ENCODE measurements around the gene SELENOT.

SELENOT gene

GRCh38 chr3:150635076-150635475 is 32.0 kb downstream of the SELENOT start:
- H3K79me2 ChIP-seq (ENCODE audit: control insufficient read depth, insufficient read depth, low read length, poor library complexity), result no peaks in the 10 kb centered on the region
- no peak overlapping the region for H3K4ac ChIP-seq (ENCODE audit: low read depth, low read length)
- H3K4me2 ChIP-seq (ENCODE audit: low read length), result no peak overlapping the region
- H3K36me3 ChIP-seq (ENCODE audit: control insufficient read depth in 1 of 2, insufficient read depth in 2 of 2, low read length in 2 of 2), result peaks cover 4 to 7% of the 10 kb centered on the region in 2 experiments
- H3K27me3 ChIP-seq (ENCODE audit: insufficient read depth, low read length), result no peaks in the 10 kb centered on the region
- H3K14ac ChIP-seq (ENCODE audit: low read length), result no peak overlapping the region
- peak overlapping the region; percentile 29 for H2AK5ac ChIP-seq (ENCODE audit: low read length)
- H2AFZ ChIP-seq (ENCODE audit: insufficient read depth, low read length, poor library complexity), result no peak overlapping the region
- WGBS (ENCODE audit: extremely low coverage, insufficient coverage, insufficient read length), result no CpG with 5 or more reads among the region's 6 CpGs
- DNase-seq, result no peak
- H3K4me1 ChIP-seq (ENCODE audit: control insufficient read depth in 1 of 2, insufficient read depth in 2 of 2, low read length in 2 of 2), result no peaks in the 10 kb centered on the region
- H3K23ac ChIP-seq (ENCODE audit: low read length), result no peak overlapping the region
- peak overlapping the region; percentile 43 for H4K12ac ChIP-seq (ENCODE audit: low read depth, low read length)
- H3K9me3 ChIP-seq (ENCODE audit: insufficient read depth, low read depth, low read length), result no peaks in the 10 kb centered on the region
- H3K18ac ChIP-seq (ENCODE audit: low read length), result no peak overlapping the region
- no peak overlapping the region for H3K27ac ChIP-seq (ENCODE audit: low read depth, low read length)
- no peak overlapping the region for H2BK12ac ChIP-seq (ENCODE audit: low read length)
- no peak overlapping the region for H4K91ac ChIP-seq (ENCODE audit: low read depth, low read length)
- H3K79me1 ChIP-seq (ENCODE audit: low read length), result no peaks in the 10 kb centered on the region
- H3K9ac ChIP-seq (ENCODE audit: low read length), result no peak overlapping the region
- H2BK5ac ChIP-seq (ENCODE audit: low read depth, low read length, poor library complexity), result no peak overlapping the region
- H2BK120ac ChIP-seq (ENCODE audit: insufficient read depth, low read length, poor library complexity), result no peak overlapping the region
- no peak overlapping the region for H3K4me3 ChIP-seq (ENCODE audit: low read depth, low read length)
- H4K8ac ChIP-seq (ENCODE audit: low read depth, low read length), result peak overlapping the region; percentile 23

GRCh38 chr3:150635526-150635925 is 32.4 kb downstream of the SELENOT start:
- Histone ChIP-seq H2AFZ (ENCODE audit: insufficient read depth, low read length, poor library complexity) (no peak overlapping the region), H4K8ac (ENCODE audit: low read depth, low read length) (no peak overlapping the region), H3K4me3 (ENCODE audit: low read depth, low read length) (no peak overlapping the region), H3K4me1 (ENCODE audit: control insufficient read depth in 1 of 2, insufficient read depth in 2 of 2, low read length in 2 of 2) (no peaks in the 10 kb centered on the region), H3K18ac (ENCODE audit: low read length) (no peak overlapping the region), H2BK5ac (ENCODE audit: low read depth, low read length, poor library complexity) (no peak overlapping the region), H3K4me2 (ENCODE audit: low read length) (no peak overlapping the region), H3K27ac (ENCODE audit: low read depth, low read length) (no peak overlapping the region), H3K27me3 (ENCODE audit: insufficient read depth, low read length) (no peaks in the 10 kb centered on the region), H3K23ac (ENCODE audit: low read length) (no peak overlapping the region), H3K4ac (ENCODE audit: low read depth, low read length) (no peak overlapping the region), H3K79me1 (ENCODE audit: low read length) (no peaks in the 10 kb centered on the region), H2BK12ac (ENCODE audit: low read length) (no peak overlapping the region), H3K36me3 (ENCODE audit: control insufficient read depth in 1 of 2, insufficient read depth in 2 of 2, low read length in 2 of 2) (peaks cover 4 to 6% of the 10 kb centered on the region in 2 experiments), H4K91ac (ENCODE audit: low read depth, low read length) (no peak overlapping the region), H3K14ac (ENCODE audit: low read length) (no peak overlapping the region), H2BK120ac (ENCODE audit: insufficient read depth, low read length, poor library complexity) (no peak overlapping the region), H2AK5ac (ENCODE audit: low read length) (no peak overlapping the region), H3K9ac (ENCODE audit: low read length) (no peak overlapping the region), H3K9me3 (ENCODE audit: insufficient read depth, low read depth, low read length) (no peaks in the 10 kb centered on the region), H4K12ac (ENCODE audit: low read depth, low read length) (no peak overlapping the region), H3K79me2 (ENCODE audit: control insufficient read depth, insufficient read depth, low read length, poor library complexity) (no peaks in the 10 kb centered on the region)
- no CpG with 5 or more reads among the region's 1 CpG for WGBS (ENCODE audit: extremely low coverage, insufficient coverage, insufficient read length)
- no peak for DNase-seq

DNA sequence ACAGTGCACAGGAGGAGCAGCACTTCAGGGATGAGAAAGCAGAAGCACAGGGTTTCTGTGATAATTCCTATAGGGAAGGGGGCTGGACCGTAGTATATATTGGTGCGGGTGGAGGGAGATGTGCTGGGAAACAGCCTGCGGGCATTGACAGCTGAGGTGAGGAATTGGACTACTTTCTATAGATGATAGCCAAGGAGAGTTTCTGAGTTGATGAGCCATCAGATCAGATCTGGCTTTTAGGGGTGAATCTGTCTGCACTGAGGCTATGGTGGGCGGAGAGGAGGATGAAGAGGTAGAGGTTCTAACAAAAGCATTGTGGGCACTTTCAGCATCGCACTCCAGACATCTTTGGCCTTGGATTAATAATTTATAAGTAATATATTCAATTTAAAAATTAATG is 33.1 kb downstream of the SELENOT start:
- no peak overlapping the region for H2BK5ac ChIP-seq (ENCODE audit: low read depth, low read length, poor library complexity)
- no peak overlapping the region for H3K23ac ChIP-seq (ENCODE audit: low read length)
- H3K27ac ChIP-seq (ENCODE audit: low read depth, low read length), result no peak overlapping the region
- WGBS (ENCODE audit: extremely low coverage, insufficient coverage, insufficient read length), result no CpG with 5 or more reads among the region's 5 CpGs
- H3K79me1 ChIP-seq (ENCODE audit: low read length), result no peaks in the 10 kb centered on the region
- H4K91ac ChIP-seq (ENCODE audit: low read depth, low read length), result no peak overlapping the region
- no peaks in the 10 kb centered on the region for H3K9me3 ChIP-seq (ENCODE audit: insufficient read depth, low read depth, low read length)
- H4K12ac ChIP-seq (ENCODE audit: low read depth, low read length), result no peak overlapping the region
- H3K4me3 ChIP-seq (ENCODE audit: low read depth, low read length), result no peak overlapping the region
- no peaks in the 10 kb centered on the region for H3K27me3 ChIP-seq (ENCODE audit: insufficient read depth, low read length)
- no peak overlapping the region for H2AK5ac ChIP-seq (ENCODE audit: low read length)
- no peaks in the 10 kb centered on the region for H3K4me1 ChIP-seq (ENCODE audit: control insufficient read depth in 1 of 2, insufficient read depth in 2 of 2, low read length in 2 of 2)
- no peak overlapping the region for H2AFZ ChIP-seq (ENCODE audit: insufficient read depth, low read length, poor library complexity)
- no peak overlapping the region for H4K8ac ChIP-seq (ENCODE audit: low read depth, low read length)
- H3K36me3 ChIP-seq (ENCODE audit: control insufficient read depth in 1 of 2, insufficient read depth in 2 of 2, low read length in 2 of 2), result peaks cover 2% of the 10 kb centered on the region in 2 experiments
- H3K4ac ChIP-seq (ENCODE audit: low read depth, low read length), result no peak overlapping the region
- peak in 1 of 2 donors; percentile 9 for DNase-seq
- H2BK120ac ChIP-seq (ENCODE audit: insufficient read depth, low read length, poor library complexity), result no peak overlapping the region
- H3K9ac ChIP-seq (ENCODE audit: low read length), result no peak overlapping the region
- no peak overlapping the region for H3K4me2 ChIP-seq (ENCODE audit: low read length)
- no peak overlapping the region for H3K18ac ChIP-seq (ENCODE audit: low read length)
- no peak overlapping the region for H3K14ac ChIP-seq (ENCODE audit: low read length)
- no peak overlapping the region for H2BK12ac ChIP-seq (ENCODE audit: low read length)
- no peaks in the 10 kb centered on the region for H3K79me2 ChIP-seq (ENCODE audit: control insufficient read depth, insufficient read depth, low read length, poor library complexity)

GRCh38 chr3:150639262-150639661 is 36.1 kb downstream of the SELENOT start:
- no CpG with 5 or more reads among the region's 5 CpGs for WGBS (ENCODE audit: extremely low coverage, insufficient coverage, insufficient read length)

More at GRCh38 chr3:150639262-150639661, 36.1 kb downstream of the SELENOT start:
- Histone ChIP-seq H2BK12ac (ENCODE audit: low read length) (no peak overlapping the region), H3K9me3 (ENCODE audit: insufficient read depth, low read depth, low read length) (no peaks in the 10 kb centered on the region), H3K36me3 (ENCODE audit: control insufficient read depth in 1 of 2, insufficient read depth in 2 of 2, low read length in 2 of 2) (no peaks in the 10 kb centered on the region), H3K27me3 (ENCODE audit: insufficient read depth, low read length) (no peaks in the 10 kb centered on the region), H3K4ac (ENCODE audit: low read depth, low read length) (no peak overlapping the region), H4K8ac (ENCODE audit: low read depth, low read length) (no peak overlapping the region), H3K79me1 (ENCODE audit: low read length) (no peaks in the 10 kb centered on the region), H4K12ac (ENCODE audit: low read depth, low read length) (no peak overlapping the region), H2BK5ac (ENCODE audit: low read depth, low read length, poor library complexity) (no peak overlapping the region), H3K79me2 (ENCODE audit: control insufficient read depth, insufficient read depth, low read length, poor library complexity) (no peaks in the 10 kb centered on the region), H4K91ac (ENCODE audit: low read depth, low read length) (no peak overlapping the region), H2BK120ac (ENCODE audit: insufficient read depth, low read length, poor library complexity) (no peak overlapping the region), H3K4me3 (ENCODE audit: low read depth, low read length) (no peak overlapping the region), H2AK5ac (ENCODE audit: low read length) (no peak overlapping the region), H3K4me1 (ENCODE audit: control insufficient read depth in 1 of 2, insufficient read depth in 2 of 2, low read length in 2 of 2) (no peaks in the 10 kb centered on the region), H3K9ac (ENCODE audit: low read length) (no peak overlapping the region), H3K27ac (ENCODE audit: low read depth, low read length) (no peak overlapping the region), H3K4me2 (ENCODE audit: low read length) (no peak overlapping the region), H3K23ac (ENCODE audit: low read length) (no peak overlapping the region), H2AFZ (ENCODE audit: insufficient read depth, low read length, poor library complexity) (no peak overlapping the region), H3K14ac (ENCODE audit: low read length) (no peak overlapping the region), H3K18ac (ENCODE audit: low read length) (no peak overlapping the region)
- DNase-seq, result no peak

Data from trophoblast cell (in vitro differentiated cells and primary cell).